Endometrial microvascular endothelial cells (primary cell): Measurements from ENCODE around the gene KLF12. TPM values are rescaled to one million over a fixed set of nuclear protein-coding genes. Genes with fewer than 3 reads are reported as not detected.

Source experiments
- in situ Hi-C: cut with HindIII; loops from 2 replicates; pipeline ENCODE4 v1.10.0; 2017; ENCODE audit warnings: low sequenced_read_pairs, low pct_unique_long_range_greater_than_20kb; ENCODE audit errors: inconsistent ontology term
- total RNA-seq: library from RNA; depleted of rRNA; stranded (reverse); fragments of >200 nt; gene quantifications from one replicate; pipeline ENCODE4 v1.2.3, GENCODE V29; 2015; ENCODE audit errors: inconsistent ontology term

KLF12 gene
- 5.8 TPM for total RNA-seq

DNA sequence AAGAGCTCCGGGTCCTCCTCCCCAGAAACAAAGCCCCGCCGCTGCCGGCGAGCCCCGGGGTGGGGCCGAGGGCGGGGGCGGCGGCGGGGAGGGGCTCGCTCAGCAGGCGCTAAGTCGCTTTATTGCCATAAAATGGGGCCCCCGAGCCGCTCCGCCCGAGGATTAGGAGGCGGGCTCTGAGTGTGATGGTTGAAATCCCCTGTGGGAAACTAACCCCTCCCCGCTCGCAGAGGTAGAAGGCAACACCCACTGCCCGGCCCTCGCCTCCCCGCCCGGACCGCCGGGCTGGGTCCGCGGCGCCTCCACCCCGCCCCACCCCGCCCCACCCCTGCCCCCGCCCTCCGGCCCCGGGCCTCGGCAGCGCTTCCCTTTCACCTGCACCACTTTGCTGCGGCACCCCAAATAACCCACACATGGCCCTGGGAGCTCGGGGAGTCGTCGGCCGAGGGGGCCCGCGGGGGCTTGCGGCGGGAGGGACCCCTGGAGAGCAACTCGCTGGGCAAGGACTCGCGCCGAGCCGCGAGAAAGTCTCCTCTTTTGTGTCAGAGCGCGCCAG, at the start of gene KLF12:
Gene KLF12, minus strand, starts transcription at position 184 of the 556 bp plus-strand sequence.
- in situ Hi-C loops: no loop called here

DNA sequence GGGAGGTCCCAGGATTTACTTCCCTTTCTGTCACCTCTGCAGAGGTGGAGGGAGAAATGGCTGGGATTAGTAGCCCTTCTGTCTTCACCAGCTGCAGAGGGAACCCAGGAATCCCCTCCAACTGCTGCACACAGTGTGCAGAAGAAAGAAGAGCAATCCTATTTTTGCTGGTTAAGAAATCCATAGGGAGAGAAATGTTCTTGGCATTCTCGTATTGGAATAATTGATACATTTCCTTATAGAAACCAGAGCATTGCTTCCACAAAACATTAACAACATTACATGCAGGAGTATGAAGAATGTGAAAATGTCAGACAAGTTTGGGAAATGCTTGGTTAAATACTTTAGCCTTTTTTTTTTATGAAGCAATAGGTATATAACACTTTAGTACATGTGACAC, 48.3 kb upstream of the KLF12 start:
- in situ Hi-C loops: no loop called here

DNA sequence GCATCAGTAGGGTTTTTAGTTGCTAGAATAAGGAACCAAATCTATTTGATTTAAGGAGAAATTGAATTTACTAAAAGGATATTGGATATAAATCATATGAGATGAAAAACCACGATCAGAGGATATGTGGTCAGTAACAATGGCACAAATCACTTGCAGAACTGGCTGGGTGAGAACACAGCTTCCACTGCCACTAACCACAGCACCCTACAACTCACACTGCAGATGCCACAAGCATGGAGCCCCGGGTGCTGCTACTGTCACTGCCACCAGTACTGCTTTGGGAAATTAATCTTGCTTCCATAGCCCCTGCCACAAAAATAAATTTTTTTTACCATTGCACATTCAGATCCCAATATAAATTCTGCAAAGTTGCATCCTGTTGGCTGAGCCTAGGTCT, 40.6 kb upstream of the KLF12 start:
- in situ Hi-C loops: no loop called here

DNA sequence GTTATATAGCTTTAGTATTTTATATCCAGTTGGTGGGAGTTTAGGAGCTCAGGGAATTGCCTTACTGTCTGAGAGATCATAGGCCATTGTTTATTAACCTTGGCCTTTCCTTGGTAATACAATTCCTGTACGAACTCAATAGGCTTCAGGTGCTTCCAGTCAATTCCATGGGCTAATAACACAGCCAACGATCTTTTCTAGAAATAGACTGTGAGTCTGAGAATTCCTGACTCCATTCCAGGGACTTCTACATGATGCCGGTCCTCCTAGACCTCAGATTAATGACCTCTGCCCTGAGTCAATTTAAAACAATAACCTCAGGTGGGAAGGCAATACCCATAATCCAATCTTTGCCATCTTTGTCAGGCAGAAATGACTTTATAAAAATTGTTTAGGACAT, 39.6 kb upstream of the KLF12 start:
- in situ Hi-C loops: no loop called here

DNA sequence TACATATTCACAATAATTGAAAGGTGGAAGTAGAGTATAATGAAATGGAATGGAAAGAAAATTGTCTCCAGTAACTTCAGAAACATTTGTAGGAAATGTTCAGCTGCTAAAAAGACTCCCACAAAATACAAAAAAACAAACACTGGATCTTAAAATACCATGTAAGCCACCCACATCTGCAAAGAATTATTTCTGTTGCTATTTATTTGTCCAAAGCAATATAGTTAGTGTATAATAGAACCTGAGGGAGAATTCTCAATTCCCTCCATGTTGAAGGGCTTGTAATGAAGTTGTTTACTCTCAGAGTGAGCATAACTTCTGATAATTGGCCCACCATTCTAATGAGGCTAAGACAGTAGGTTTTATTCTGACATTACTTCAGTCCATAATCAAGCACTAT, 37.4 kb upstream of the KLF12 start:
- in situ Hi-C loops: no loop called here

DNA sequence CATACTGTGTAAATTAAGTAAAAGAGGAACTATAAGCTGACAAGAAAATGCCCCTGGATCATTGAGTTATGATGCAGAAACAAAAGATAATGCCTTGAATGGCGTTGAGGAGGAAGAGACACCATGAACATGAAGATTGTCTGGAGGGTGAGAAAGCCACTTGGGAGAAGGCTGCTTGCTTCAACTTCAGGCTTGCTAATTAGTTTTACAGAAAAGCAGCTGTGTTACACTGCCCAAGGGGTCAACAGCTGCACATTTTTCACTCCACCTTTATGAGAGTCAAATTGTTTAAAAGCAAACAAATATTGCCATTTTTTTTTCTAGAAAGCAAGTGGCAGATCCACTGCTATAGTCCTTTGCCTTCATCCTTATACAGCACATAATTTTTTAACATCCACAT, 35.5 kb upstream of the KLF12 start:
- in situ Hi-C loops: no loop called here

DNA sequence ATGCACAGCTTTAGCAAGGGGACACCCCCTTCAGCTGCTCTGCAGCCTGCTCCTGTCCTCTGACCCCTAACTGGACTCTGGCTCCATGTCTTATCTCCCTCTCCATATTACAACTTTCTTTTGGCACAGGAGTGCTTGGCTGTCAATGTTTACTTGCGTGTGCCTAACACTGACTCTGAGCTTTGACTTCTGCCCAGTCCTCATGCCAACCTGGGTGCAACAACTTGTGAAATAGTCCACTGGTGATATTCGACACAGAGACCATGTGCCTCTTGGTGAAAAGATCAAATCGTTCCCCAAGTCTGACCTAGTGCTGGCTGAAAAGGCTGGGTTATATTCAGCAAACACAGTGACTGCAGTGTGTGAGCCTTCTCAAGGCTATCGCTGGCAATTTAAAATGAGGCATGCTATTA, 34.1 kb upstream of the KLF12 start:
- in situ Hi-C loops: no loop called here

DNA sequence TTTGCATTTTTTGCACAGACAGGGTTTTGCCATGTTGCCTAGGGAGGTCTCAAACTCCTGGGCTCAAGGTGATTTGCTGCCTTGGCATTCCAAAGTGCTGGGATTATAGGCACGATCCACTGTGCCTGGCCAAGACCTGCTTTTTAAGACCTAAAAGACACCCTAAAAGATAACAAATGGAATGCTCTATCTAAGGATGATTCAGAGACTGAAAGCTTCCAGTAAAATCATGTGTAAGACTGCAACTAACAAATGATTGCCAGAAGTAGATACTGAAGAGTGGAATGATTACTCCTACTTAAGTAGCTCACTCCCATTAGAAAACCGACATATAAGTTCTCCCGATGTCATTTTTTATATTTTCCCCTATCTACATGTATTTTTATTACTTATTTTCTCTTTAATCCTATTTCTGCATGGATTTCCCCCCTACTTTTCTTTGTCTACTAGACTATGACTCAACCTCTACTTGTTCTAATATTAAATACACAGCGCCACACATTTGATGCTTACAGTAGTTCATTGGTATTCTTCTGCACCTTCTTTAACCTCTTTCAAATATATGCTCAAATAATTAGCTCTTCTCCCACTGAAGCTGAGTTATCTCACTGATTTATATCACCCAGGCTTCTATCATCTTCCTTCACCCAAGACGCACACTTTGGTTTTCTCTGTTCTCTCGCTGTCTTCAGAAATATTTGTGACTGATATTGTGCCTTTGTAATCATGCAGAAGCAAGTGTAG, 32.2 kb upstream of the KLF12 start:
- in situ Hi-C loops: no loop called here

DNA sequence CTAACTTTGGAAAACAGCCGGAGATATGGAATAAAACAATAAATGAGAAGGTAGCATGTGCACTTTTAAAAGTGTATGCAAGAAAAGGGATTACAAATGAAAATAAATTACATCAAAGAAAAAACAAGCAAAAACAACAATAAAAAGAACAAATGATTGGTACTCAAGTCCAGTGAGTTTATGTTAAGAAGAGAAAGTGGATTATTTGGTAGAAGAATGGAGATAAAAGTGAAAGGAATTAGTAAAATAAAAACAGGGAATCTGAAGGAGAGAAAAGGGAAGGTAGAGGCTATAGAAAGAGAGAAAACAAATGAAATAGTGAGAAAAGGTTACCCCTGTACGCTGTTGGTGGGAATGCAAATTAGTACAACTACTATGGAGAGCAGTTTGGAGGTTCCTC, 28.6 kb upstream of the KLF12 start:
- in situ Hi-C loops: no loop called here

DNA sequence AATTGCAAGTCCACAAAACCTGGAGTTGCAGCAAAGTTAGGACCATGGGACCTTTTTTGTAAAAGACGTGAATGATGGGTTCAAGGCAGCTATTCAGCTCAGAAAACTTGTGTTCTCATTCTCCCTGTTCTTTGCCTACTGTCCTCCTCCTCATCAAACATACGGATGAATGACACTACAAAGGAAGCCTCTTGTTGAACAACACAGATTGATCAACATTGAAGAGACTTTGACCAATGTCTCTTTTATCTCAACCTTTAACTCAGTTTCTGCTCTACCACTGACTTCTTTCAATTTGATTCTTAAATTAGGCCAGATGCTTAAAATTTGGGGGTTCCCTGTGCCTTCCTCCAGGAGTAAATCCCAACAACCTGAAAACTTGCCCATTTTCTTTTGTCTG, 27.9 kb upstream of the KLF12 start:
- in situ Hi-C loops: no loop called here

DNA sequence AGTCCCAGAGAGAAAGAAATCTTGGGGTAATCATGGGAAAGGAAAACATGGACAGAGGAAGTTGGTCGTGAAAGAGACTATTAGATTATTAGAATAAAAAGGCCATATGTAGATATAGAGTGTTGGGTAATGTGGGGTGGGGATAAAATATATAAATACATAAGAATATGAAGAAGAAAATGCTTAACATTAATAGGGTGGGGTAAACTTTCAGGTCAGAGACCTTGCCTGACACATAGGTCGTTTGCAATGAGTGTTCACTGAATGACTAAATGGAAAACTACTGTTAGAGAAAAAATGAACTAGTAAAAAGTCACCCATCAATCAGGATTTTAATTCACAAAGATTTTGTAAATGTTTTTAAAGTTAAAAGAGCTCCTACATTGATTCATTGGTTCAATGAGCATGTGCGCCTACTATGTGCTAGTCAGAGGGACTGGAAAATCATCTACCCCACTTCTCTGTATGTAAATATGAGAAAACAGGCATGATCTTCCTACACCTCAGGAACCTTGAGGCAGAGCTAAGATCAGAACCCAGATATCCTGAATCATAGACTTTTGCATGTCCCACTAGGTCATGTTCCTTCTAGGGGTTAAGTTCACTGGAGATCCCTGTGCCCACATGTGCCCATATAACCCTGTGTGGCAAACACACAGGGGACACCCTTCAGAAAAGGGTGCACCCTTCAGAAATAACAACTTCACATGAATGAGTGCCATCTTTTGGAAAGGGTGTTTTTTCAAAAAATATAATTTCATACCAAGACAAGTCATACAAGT, 24.6 kb upstream of the KLF12 start:
- in situ Hi-C loops: no loop called here

DNA sequence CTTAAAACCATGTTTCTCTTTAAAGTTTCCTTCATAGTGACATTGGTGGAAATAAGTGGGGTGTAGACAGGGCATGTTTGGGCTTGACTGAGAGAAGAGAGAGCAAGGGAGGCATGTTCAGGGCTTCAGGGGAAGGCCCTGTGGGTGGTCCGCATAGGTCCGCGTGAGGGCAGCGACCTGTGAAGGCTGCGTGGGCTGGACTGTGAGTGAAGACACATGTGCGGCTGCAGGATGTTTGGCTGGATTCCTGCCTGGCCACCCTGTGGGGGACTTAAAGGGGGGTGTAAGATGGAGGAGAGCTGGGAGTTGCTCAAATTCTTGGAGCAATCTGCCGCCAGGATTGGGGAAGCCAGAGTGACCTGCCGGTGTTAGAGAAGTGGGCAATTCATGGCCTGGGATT, 23.8 kb upstream of the KLF12 start:
- in situ Hi-C loops: no loop called here

DNA sequence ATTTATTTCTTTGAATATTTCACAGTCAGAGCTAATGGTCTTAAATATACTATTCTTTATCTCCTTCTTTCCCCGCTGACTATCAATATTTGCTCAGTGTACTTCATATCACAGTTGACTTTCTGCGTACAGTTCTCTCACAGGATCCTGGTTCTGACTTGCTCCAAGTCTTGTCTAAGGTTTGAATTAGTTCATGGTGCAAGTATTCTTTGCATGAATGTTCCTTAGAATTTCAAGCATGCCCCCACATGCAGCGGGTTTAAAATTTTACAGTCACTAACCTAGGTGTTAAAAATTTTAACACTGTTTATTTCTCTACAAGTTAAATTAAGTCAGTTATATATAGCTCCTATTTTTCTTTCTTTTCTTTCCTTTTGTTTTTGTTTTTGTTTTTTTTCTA, 20.8 kb upstream of the KLF12 start:
- in situ Hi-C loops: no loop called here

DNA sequence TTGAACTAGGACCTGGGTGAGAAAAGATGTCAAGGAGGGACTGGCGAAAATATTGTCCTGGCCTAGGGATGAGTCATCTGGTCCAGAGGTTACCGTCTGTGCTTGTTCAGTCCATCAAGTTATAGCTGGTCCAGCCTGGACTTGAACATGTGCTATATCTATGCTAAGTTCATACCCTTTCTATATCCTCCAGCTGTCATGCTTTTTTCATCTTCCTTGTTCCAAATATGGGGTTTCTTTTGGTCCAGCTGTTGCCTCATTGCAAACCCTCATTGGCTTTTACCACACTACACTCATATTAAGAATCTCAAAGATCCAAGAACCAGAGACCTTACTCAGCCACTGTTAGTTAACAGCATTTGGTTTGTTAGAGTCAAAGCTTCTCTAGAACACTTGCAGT, 19.1 kb upstream of the KLF12 start:
- in situ Hi-C loops: no loop called here

DNA sequence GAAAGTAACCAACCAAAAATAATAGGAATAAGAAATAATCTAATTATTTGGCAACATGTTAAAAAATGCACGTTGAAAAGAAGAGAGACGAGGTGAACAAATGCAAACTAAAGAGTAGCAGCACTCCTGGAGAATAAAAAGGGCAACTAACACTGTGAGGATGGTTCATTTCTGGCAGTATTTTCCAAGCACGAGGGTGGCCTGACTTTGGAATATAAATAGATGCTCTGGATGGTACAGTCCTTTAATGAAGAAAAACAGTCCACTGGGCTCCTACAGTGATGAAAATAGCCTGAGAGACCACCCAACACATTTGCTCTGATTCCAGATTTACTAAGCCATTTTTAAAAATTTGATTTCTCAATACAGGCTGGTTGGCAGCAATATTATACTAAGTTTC, 17.7 kb upstream of the KLF12 start:
- in situ Hi-C loops: no loop called here

DNA sequence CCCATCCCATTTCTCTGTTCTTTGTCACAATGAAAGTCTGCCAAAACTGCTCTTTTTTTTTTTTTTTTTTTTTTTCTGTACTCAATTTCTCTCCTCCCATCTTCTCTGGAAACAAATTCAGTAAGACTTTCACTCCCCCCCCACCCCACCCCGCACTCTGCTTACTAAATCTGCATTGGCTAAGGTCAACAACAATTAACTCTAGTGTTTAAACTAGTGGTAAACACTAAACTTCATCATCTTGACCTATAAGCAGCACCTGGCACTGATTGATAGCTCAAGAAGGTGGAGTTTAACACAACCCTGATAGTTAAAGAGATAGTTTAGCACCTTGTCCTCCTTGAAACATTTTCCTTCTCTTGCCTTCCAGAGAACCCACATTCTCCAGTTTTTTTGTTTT, 14.1 kb upstream of the KLF12 start:
- in situ Hi-C loops: no loop called here

DNA sequence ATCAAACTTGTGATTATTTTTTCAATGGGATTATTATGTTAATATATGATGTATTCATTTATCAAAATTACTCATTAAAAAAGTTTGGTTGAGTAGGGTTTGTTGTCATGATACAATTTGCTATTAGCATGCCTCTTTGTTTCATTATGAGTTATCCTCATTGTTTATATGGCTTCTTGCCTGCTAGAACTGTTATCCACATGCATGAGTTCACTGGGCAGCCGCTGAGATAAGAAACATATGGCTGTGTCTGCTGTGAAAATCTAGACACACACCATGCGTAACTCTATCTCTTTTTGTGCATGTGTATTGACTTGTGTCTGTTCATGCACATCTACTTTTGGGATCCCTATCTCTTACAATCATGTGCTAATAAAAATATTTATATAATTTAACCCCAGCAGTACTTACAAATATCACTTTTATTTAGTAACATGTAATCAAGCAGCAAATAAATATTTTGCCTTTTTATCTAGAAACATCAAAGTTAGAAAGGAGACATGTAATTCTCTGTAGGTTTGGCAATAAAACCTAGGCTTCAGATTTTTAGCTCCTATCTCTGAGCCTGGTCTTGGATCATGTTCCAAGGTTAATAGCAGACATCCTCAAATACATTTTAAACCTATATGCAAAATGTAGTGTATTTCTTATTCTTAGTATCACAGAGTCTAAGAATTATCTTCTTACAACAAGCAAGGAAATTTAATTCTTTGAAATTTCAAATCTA, 11.2 kb upstream of the KLF12 start:
- in situ Hi-C loops: no loop called here

DNA sequence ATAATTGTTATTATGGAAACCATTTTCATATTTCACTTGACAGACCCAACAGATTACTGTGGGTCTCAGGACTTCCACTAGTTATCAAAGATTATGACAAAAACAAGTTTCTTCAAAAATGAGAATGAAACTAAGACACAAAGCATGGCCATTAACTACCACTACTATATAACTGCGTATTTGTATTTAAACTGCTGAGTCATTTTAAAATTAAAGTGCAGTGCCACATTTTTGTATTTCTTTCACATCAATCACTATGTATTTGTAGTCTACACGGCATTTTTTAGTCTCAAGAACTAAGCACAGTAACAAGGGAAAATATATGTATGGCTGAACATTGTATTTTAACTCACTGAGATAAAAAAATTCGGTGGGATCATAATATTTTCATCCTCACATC, 10.1 kb upstream of the KLF12 start:
- in situ Hi-C loops: no loop called here

DNA sequence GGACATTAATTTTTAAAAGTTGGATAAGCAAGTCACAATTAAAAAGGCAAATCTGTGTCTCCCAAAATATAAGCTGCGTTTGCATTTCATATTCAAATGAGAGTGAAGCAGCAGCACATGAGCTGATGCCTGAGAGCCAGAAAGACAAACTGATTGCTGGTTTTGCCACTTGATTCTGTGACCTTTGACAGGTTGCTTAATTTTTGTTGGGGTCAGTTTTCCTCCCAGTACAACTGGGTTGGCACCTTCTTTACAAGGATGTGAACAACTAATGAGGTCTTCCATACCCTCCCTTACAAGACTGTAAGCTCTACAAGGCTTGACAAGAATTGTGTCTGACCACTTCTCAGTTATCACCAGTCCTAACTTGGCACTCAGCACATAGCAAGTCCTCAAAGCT, 8.1 kb upstream of the KLF12 start:
- in situ Hi-C loops: no loop called here

DNA sequence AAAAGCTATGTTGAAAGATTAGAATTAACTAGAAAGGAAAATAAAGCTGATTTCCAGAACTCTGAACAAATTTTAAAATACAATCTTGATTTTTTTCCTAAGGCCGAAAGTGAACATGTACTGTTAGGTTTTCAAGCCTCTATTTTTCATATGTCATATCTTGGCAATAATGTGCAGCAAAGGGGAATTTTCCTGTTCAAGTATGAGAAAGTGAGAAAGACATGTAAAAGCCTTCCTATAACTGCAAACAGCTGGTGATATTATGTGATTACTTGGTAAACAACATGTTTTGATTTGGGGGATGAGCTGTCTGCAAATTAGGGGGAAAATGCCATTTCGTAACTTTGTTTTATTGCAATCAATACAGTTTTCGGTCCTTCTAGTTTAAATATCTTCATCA, 4.0 kb upstream of the KLF12 start:
- in situ Hi-C loops: no loop called here
